Coronary artery (tissue), 2 donors: ENCODE results near the gene LEFTY1.
"Not testable (repeated sequence)": the region's sequence is repeated elsewhere in the genome, so short reads cannot be mapped to it uniquely, and the experiment has no call there.

Source experiments
- DNase-seq: peaks from one replicate; pipeline ENCODE4 v3.0.0-alpha.2; 2017; ENCODE audit warnings: low spot score
- H3K27ac ChIP-seq, 2 donors: fragments of 200-600 bp; sonication (generic); one replicate each; pipeline ENCODE4 v1.5.1; 2016 to 2019
- H3K4me3 ChIP-seq: fragments of 200-600 bp; sonication (generic); 2 replicates; pipeline ENCODE4 v1.5.1; 2016; ENCODE audit warnings: mild to moderate bottlenecking, moderate library complexity
- TF ChIP-seq, protein P1 (sequence below): fragments of 200-600 bp; sonication (generic); IDR thresholded peaks from one replicate; pipeline ENCODE4 v1.5.1; 2019; ENCODE audit warnings: antibody characterized with exemption

Gene LEFTY1

GRCh38 chr1:225842074-225842473 is 46.9 kb downstream of the LEFTY1 start:
- Histone ChIP-seq H3K27ac (no peak overlapping the region), H3K4me3 (no peak overlapping the region)
- TF ChIP-seq, protein P1, sequence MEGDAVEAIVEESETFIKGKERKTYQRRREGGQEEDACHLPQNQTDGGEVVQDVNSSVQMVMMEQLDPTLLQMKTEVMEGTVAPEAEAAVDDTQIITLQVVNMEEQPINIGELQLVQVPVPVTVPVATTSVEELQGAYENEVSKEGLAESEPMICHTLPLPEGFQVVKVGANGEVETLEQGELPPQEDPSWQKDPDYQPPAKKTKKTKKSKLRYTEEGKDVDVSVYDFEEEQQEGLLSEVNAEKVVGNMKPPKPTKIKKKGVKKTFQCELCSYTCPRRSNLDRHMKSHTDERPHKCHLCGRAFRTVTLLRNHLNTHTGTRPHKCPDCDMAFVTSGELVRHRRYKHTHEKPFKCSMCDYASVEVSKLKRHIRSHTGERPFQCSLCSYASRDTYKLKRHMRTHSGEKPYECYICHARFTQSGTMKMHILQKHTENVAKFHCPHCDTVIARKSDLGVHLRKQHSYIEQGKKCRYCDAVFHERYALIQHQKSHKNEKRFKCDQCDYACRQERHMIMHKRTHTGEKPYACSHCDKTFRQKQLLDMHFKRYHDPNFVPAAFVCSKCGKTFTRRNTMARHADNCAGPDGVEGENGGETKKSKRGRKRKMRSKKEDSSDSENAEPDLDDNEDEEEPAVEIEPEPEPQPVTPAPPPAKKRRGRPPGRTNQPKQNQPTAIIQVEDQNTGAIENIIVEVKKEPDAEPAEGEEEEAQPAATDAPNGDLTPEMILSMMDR: no peak
- no peak for DNase-seq

GRCh38 chr1:225840713-225841112 is 48.2 kb downstream of the LEFTY1 start:
- TF ChIP-seq, protein P1: no peak
- Histone ChIP-seq H3K27ac (no peak overlapping the region), H3K4me3 (no peak overlapping the region)
- DNase-seq: no peak

- no peak for DNase-seq
- TF ChIP-seq, protein P1: no peak
- no peak overlapping the region for H3K4me3 ChIP-seq
- no peak overlapping the region for H3K27ac ChIP-seq
These were observed 48.7 kb downstream of the LEFTY1 start for GRCh38 chr1:225840223-225840610.

- no peak overlapping the region for H3K4me3 ChIP-seq
- TF ChIP-seq, protein P1: no peak
- no peak for DNase-seq
- H3K27ac ChIP-seq: peak overlapping the region in 1 of 2 donors; percentile 22
These were observed 50.2 kb downstream of the LEFTY1 start for GRCh38 chr1:225838793-225839192.

DNA sequence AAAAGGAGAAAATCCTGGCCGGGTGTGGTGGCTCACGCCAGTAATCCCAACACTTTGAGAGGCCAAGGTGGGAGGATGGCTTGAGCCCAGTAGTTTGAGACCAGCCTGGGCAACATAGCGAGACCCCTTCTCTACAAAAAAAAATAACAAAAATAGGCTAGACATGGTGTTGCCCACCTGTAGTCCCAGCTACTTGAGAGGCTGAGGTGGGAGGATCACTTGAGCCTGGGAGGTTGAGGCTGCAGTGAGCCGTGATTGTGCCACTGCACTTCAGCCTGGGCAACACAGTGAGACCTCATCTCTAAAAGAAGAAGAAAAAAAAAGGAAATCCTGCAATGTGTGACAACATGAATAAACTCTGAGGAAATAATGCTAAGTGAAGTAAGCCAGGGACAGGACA is 52.6 kb downstream of the LEFTY1 start:
- H3K27ac ChIP-seq: peak overlapping the region; percentile 27 to 67
- DNase-seq, H3K4me3 ChIP-seq: not testable (repeated sequence)
